H1 (cell line): ENCODE measurements around the gene MVP. TPM values are rescaled to one million over a fixed set of nuclear protein-coding genes. Genes with fewer than 3 reads are reported as not detected.

ENCODE experiments used
- CTCF ChIA-PET: fragments of 300-600 bp; sonication (Branson Sonifier 250); formaldehyde crosslinking; loops from one replicate; lab custom pipeline; 2021; ENCODE audit not compliant: partially characterized antibody; lab: Charles Lee
- POLR2A ChIA-PET: fragments of 300-600 bp; sonication (Branson Sonifier 250); formaldehyde crosslinking; loops from one replicate; lab custom pipeline; 2021; ENCODE audit warnings: inconsistent platforms; ENCODE audit not compliant: partially characterized antibody; lab: Charles Lee
- DNase-seq, 2 experiments: peaks; one replicate each; pipeline versions ENCODE4 v3.0.0 to v3.0.0-alpha.2; 2010 to 2022; ENCODE audit warnings: low spot score in 2 of 2, low read depth in 1 of 2, mixed read lengths in 1 of 2
- FAIRE-seq: peaks from 2 replicates; lab custom pipeline; 2011; peaks lifted over from hg19 to GRCh38; lab: Jason Lieb, UNC
- H2AFZ ChIP-seq: 2 replicates; pipeline ENCODE4 v1.8.1; 2012; ENCODE audit warnings: low read length, inconsistent platforms
- H2AK5ac ChIP-seq: 2 replicates; pipeline ENCODE4 v1.6.1; 2013; ENCODE audit warnings: low read depth, low read length
- H2BK120ac ChIP-seq: replicated peaks from 2 replicates; pipeline ENCODE3; 2013; ENCODE audit warnings: low read depth, low read length, inconsistent platforms
- H2BK12ac ChIP-seq: 2 replicates; pipeline ENCODE4 v1.6.1; 2013; ENCODE audit warnings: low read depth, low read length
- H2BK15ac ChIP-seq: 2 replicates; pipeline ENCODE4 v1.6.1; 2013; ENCODE audit warnings: low read length
- H2BK20ac ChIP-seq: 2 replicates; pipeline ENCODE4 v1.6.1; 2013; ENCODE audit warnings: low read length
- H2BK5ac ChIP-seq: 2 replicates; pipeline ENCODE4 v1.6.1; 2013; ENCODE audit warnings: low read depth, low read length
- H3K14ac ChIP-seq: 2 replicates; pipeline ENCODE4 v1.6.1; 2013; ENCODE audit warnings: inconsistent platforms; ENCODE audit not compliant: insufficient read length
- H3K18ac ChIP-seq: 2 replicates; pipeline ENCODE4 v1.6.1; 2013; ENCODE audit warnings: low read length; ENCODE audit errors: extremely low read depth
- H3K23ac ChIP-seq: 2 replicates; pipeline ENCODE4 v1.6.1; 2013; ENCODE audit warnings: inconsistent platforms; ENCODE audit not compliant: insufficient read length
- H3K23me2 ChIP-seq: 2 replicates; pipeline ENCODE4 v1.6.1; 2013; ENCODE audit warnings: low read depth, low read length
- H3K27ac ChIP-seq: 2 replicates; pipeline ENCODE4 v1.6.1; 2011; ENCODE audit warnings: low read depth, low read length, inconsistent platforms
- H3K27me3 ChIP-seq, 4 experiments: replicated peaks in 1 of 4; 1 replicate in 1 of 4; 2 replicates in 3 of 4; pipeline versions ENCODE4 v1.6.1 to v1.8.1; 2011 to 2013; ENCODE audit warnings: low read length in 3 of 4, mild to moderate bottlenecking in 3 of 4, inconsistent platforms in 2 of 4, mixed read lengths in 2 of 4, moderate library complexity in 1 of 4; ENCODE audit not compliant: control insufficient read depth in 3 of 4, insufficient read depth in 3 of 4; ENCODE audit errors: extremely low read depth in 1 of 4
- H3K36me3 ChIP-seq, 4 experiments: 2 replicates each; pipeline versions ENCODE4 v1.6.1 to v1.8.1; 2011 to 2013; ENCODE audit warnings: mild to moderate bottlenecking in 4 of 4, low read length in 3 of 4, moderate library complexity in 2 of 4, control low read depth in 1 of 4, inconsistent platforms in 1 of 4; ENCODE audit not compliant: insufficient read depth in 4 of 4, control insufficient read depth in 2 of 4
- H3K4ac ChIP-seq: replicated peaks from 2 replicates; pipeline ENCODE3; 2013; ENCODE audit warnings: low read length, low read depth, mixed read lengths, inconsistent platforms; ENCODE audit not compliant: insufficient read length
- H3K4me1 ChIP-seq, 4 experiments: replicated peaks in 1 of 4; 1 replicate in 1 of 4; 2 replicates in 3 of 4; pipeline versions ENCODE4 v1.6.1 to v1.8.1; 2011 to 2013; ENCODE audit warnings: low read length in 3 of 4, inconsistent platforms in 2 of 4, mixed read lengths in 1 of 4; ENCODE audit not compliant: insufficient read depth in 4 of 4, control insufficient read depth in 3 of 4
- H3K4me2 ChIP-seq, 2 experiments: 2 replicates each; pipeline versions ENCODE4 v1.6.1 to v1.8.1; 2011 to 2013; ENCODE audit warnings: low read depth in 2 of 2, low read length in 2 of 2, control low read depth in 1 of 2, inconsistent platforms in 1 of 2, mild to moderate bottlenecking in 1 of 2; ENCODE audit not compliant: insufficient read depth in 1 of 2
- H3K4me3 ChIP-seq, 4 experiments: fragments of 200-600, 300-600 bp in 1 of 4; sonication (generic), shearing (Covaris generic), sonication (Bioruptor Twin) in 1 of 4; 2 replicates each; pipeline versions ENCODE4 v1.5.1 to v1.8.1; 2011 to 2016; ENCODE audit warnings: low read length in 4 of 4, low read depth in 3 of 4, control low read depth in 2 of 4, inconsistent platforms in 2 of 4, mild to moderate bottlenecking in 2 of 4, mixed read lengths in 1 of 4, moderate library complexity in 1 of 4; ENCODE audit not compliant: insufficient read depth in 2 of 4; ENCODE audit errors: extremely low read depth in 1 of 4
- H3K56ac ChIP-seq: replicated peaks from 2 replicates; pipeline ENCODE3; 2013; ENCODE audit warnings: low read depth, mild to moderate bottlenecking, mixed read lengths, low read length, inconsistent platforms; ENCODE audit not compliant: insufficient read length
- H3K79me1 ChIP-seq: 2 replicates; pipeline ENCODE4 v1.6.1; 2013; ENCODE audit warnings: low read depth, low read length, control low read depth
- H3K79me2 ChIP-seq, 2 experiments: 2 replicates each; pipeline versions ENCODE4 v1.6.1 to v1.8.1; 2012 to 2013; ENCODE audit warnings: low read length in 2 of 2, mild to moderate bottlenecking in 2 of 2, inconsistent platforms in 1 of 2; ENCODE audit not compliant: insufficient read depth in 2 of 2, control insufficient read depth in 1 of 2
- H3K9ac ChIP-seq, 4 experiments: replicated peaks in 1 of 4; 1 replicate in 1 of 4; 2 replicates in 3 of 4; pipeline versions ENCODE4 v1.6.1 to v1.8.1; 2011 to 2013; ENCODE audit warnings: low read depth in 3 of 4, low read length in 3 of 4, control low read depth in 2 of 4, mild to moderate bottlenecking in 2 of 4, moderate library complexity in 2 of 4, inconsistent platforms in 1 of 4; ENCODE audit errors: extremely low read depth in 1 of 4
- H3K9me3 ChIP-seq, 2 experiments: 2 replicates each; pipeline versions ENCODE4 v1.6.1 to v1.8.1; 2012 to 2013; ENCODE audit warnings: mild to moderate bottlenecking in 2 of 2, moderate library complexity in 2 of 2, control low read depth in 1 of 2, inconsistent platforms in 1 of 2, low read depth in 1 of 2, low read length in 1 of 2, mixed read lengths in 1 of 2; ENCODE audit not compliant: insufficient read depth in 2 of 2
- H4K20me1 ChIP-seq, 2 experiments: replicated peaks in 1 of 2; 2 replicates each; pipeline versions ENCODE3 to v1.8.1; 2011 to 2013; ENCODE audit warnings: inconsistent platforms in 2 of 2, low read length in 2 of 2, mild to moderate bottlenecking in 1 of 2; ENCODE audit not compliant: insufficient read depth in 2 of 2, control insufficient read depth in 1 of 2
- H4K5ac ChIP-seq: 2 replicates; pipeline ENCODE4 v1.6.1; 2013; ENCODE audit warnings: low read length, low read depth, mixed read lengths, inconsistent platforms; ENCODE audit not compliant: insufficient read length
- H4K8ac ChIP-seq: 2 replicates; pipeline ENCODE4 v1.8.0; 2013; ENCODE audit warnings: mild to moderate bottlenecking, moderate library complexity, low read length, inconsistent platforms; ENCODE audit not compliant: insufficient read depth; ENCODE audit errors: extremely low read depth
- H4K91ac ChIP-seq: replicated peaks from 2 replicates; pipeline ENCODE3; 2013; ENCODE audit warnings: low read length, mixed read lengths, inconsistent platforms; ENCODE audit not compliant: insufficient read length
- BACH1 ChIP-seq: IDR thresholded peaks from 2 replicates; pipeline ENCODE4 v1.6.1; 2012; ENCODE audit warnings: low read length, improper control_type of control experiment
- CREB1 ChIP-seq: IDR thresholded peaks from 2 replicates; pipeline ENCODE4 v1.6.1; 2012; ENCODE audit warnings: inconsistent platforms
- EP300 ChIP-seq, 2 experiments: IDR thresholded peaks; 1 replicate in 1 of 2; 2 replicates in 1 of 2; pipeline ENCODE4 v1.6.1; 2011 to 2012; ENCODE audit warnings: low read depth in 2 of 2, low read length in 2 of 2, mild to moderate bottlenecking in 2 of 2, borderline replicate concordance in 1 of 2, inconsistent platforms in 1 of 2, moderate library complexity in 1 of 2
- PHF8 ChIP-seq: fragments of 200-600 bp; sonication (generic); conservative IDR thresholded peaks from 2 replicates; pipeline ENCODE4 v1.7.1; 2012; ENCODE audit warnings: low read depth, mild to moderate bottlenecking, inconsistent platforms, low read length, moderate library complexity
- RAD21 ChIP-seq, 2 experiments: IDR thresholded peaks in 1 of 2; conservative IDR thresholded peaks in 1 of 2; 2 replicates each; pipeline ENCODE4 v1.6.1; 2011; ENCODE audit warnings: low read depth in 2 of 2, low read length in 2 of 2, improper control_type of control experiment in 1 of 2, inconsistent platforms in 1 of 2, mild to moderate bottlenecking in 1 of 2, moderate library complexity in 1 of 2
- RBBP5 ChIP-seq: IDR thresholded peaks from 2 replicates; pipeline ENCODE4 v1.7.1; 2012; ENCODE audit warnings: low read depth, mild to moderate bottlenecking, inconsistent platforms, low read length, moderate library complexity, borderline replicate concordance
- WGBS, 2 experiments: shearing (Covaris generic) in 1 of 2; methylation state at CpG; one replicate each; pipeline versions ENCODE4 v1.1.6 to v1.1.7; 2013 to 2015; ENCODE audit warnings: low lambda C conversion rate in 2 of 2, mixed read lengths in 2 of 2, inconsistent platforms in 1 of 2, low coverage in 1 of 2, missing lambda C conversion rate in 1 of 2; ENCODE audit not compliant: insufficient replicate concordance in 2 of 2, insufficient coverage in 1 of 2, insufficient read length in 1 of 2; ENCODE audit errors: extremely low coverage in 1 of 2, missing lambda C conversion rate in 1 of 2; 5-methylcytosine and 5-hydroxymethylcytosine counted together
- polyA plus RNA-seq, 7 experiments: library from polyadenylated mRNA; depleted of rRNA in 3 of 7; stranded (reverse) in 5 of 7; unstranded in 2 of 7; fragments of >200 nt in 5 of 7; fragments of 200-250 nt in 2 of 7; gene quantifications; 1 replicate in 5 of 7; 2 replicates in 1 of 7; 4 replicates in 1 of 7; pipeline versions ENCODE4 v1.2.1 to v1.2.3, GENCODE V29; 2011 to 2013; ENCODE audit warnings: missing spikeins in 2 of 7, mixed read lengths in 2 of 7
- total RNA-seq: library from RNA; stranded (reverse); fragmentation: NEBNext Ultra II Directional; extraction: Animal tissue kit (Norgen Biotek cat#: 25700); gene quantifications from 2 replicates; pipeline ENCODE4 v1.2.1, GENCODE V29; 2021

MVP gene
- total and polyA plus RNA-seq, 2 of the 8 experiments (the other 6 are each of a cell fraction or from before 2014, with no cell fraction given): 1.9 TPM

DNA sequence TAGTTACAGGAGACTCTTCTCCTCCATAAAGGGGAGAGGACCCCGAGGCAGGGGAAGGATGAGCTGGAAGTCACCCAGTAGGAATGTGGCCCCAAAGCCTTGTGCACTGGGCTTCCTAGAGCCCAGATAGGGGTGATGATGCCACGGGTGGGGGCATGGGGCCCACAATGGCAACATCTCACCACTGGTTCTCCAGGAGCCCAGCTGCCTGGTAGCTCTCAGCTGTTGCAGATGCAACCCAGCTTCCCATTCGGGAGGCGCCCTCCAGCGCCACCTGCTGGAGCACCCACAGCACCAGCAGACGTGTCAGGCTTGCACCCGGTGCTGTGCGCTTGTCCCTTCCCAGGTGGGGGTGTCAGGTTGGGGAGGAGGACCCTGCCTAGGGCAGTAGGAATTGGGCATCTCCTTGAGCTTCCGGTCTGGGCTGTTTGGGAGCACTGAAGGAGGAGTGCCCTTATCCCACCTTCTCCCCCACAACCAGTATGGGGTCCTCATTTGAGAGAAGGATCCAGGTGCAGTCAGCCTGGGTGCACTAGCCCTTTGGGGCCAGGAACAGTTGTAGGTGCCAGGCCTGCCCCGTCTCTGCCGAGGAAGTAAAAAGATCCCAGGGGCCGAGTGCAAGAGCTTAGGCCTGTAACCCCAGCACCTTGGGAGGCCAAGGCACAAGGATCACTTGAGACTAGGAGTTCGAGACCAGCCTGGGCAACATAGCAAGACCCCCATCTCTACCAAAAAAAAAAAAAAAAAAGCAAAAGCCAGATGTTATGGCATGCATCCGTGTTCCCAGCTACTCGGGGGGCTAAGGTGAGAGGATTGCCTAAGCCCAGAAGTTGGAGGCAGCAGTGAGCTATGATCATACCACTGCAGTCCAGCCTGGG is 28.4 kb downstream of the MVP start:
- no peak overlapping the region for H4K91ac ChIP-seq
- H3K14ac ChIP-seq: no peak overlapping the region
- WGBS, 2 experiments: 58% methylated on average over 13 of the region's 15 CpGs; no CpG with 5 or more reads in 1 of the 2 experiments
- H2BK120ac ChIP-seq: no peak overlapping the region
- H3K23me2 ChIP-seq: no peaks in the 10 kb centered on the region
- H2BK20ac ChIP-seq: no peak overlapping the region
- H2AFZ ChIP-seq: no peak overlapping the region
- H2BK12ac ChIP-seq: no peak overlapping the region
- no peak overlapping the region for H3K4me3 ChIP-seq
- H4K8ac ChIP-seq: no peak overlapping the region
- no peaks in the 10 kb centered on the region for H4K20me1 ChIP-seq
- H2AK5ac ChIP-seq: no peak overlapping the region
- H3K27ac ChIP-seq: no peak overlapping the region
- no peaks in the 10 kb centered on the region; a peak in 1 of 7 replicates for H3K4me1 ChIP-seq
- no peak overlapping the region for H3K9ac ChIP-seq
- peak overlapping the region; percentile 35; the same call in 1 of the 2 replicates for H2BK5ac ChIP-seq
- no peaks in the 10 kb centered on the region for H3K36me3 ChIP-seq
- no peak overlapping the region for H3K18ac ChIP-seq
- no peak overlapping the region for H4K5ac ChIP-seq
- no peak for FAIRE-seq
- CTCF ChIA-PET: interaction anchor here (0.6 to 15.0 kb wide), 52 partner anchors 8 to 1713 kb away, joined by 3 to 212 read pairs (median 4); partner anchors contain the start of genes C16orf92, CDIPT, DOC2A and KIF22
- DNase-seq: peak; percentile 33 to 90
- no peaks in the 10 kb centered on the region for H3K79me2 ChIP-seq
- H3K9me3 ChIP-seq: no peaks in the 10 kb centered on the region
- H3K27me3 ChIP-seq: no peaks in the 10 kb centered on the region
- no peak overlapping the region for H3K4me2 ChIP-seq
- no peak overlapping the region for H3K4ac ChIP-seq
- no peak overlapping the region for H3K23ac ChIP-seq
- no peak overlapping the region for H3K56ac ChIP-seq
- H3K79me1 ChIP-seq: no peaks in the 10 kb centered on the region
- H2BK15ac ChIP-seq: no peak overlapping the region
- POLR2A ChIA-PET: interaction anchor here (0.7 to 12.7 kb wide), 12 partner anchors 10 to 1026 kb away, joined by 3 to 167 read pairs (median 4); partner anchors contain the start of genes ALDOA, CDIPT, MAZ and MVP
- 0 out of 2 replicates have a peak, but pooled peaks have one; percentile 63 for TF ChIP-seq CREB1
- no peak for TF ChIP-seq PHF8
- TF ChIP-seq EP300 (IDR thresholded peaks at IDR 0.05; ENCODE audit: borderline replicate concordance in 1 of 2, low read depth in 2 of 2, low read length in 2 of 2): no peak
- no peak for TF ChIP-seq RBBP5
- peak; percentile 69 to 85 for TF ChIP-seq RAD21 (IDR thresholded peaks at IDR 0.05 in 1 of 2, conservative IDR thresholded peaks at IDR 0.05 in 1 of 2; ENCODE audit: low read depth in 2 of 2, low read length in 2 of 2)
- no peak for TF ChIP-seq BACH1
